Ectodermal cell (in vitro differentiated cells): ENCODE measurements around the gene DISC1.

ENCODE experiments used
- H3K27ac ChIP-seq: 2 replicates; pipeline ENCODE4 v1.7.0; 2013; ENCODE audit warnings: mild to moderate bottlenecking, low read depth, low read length; ENCODE audit not compliant: insufficient read depth, poor library complexity, severe bottlenecking
- H3K27me3 ChIP-seq: 2 replicates; pipeline ENCODE4 v1.7.0; 2013; ENCODE audit warnings: mild to moderate bottlenecking, low read length; ENCODE audit not compliant: insufficient read depth, control insufficient read depth, poor library complexity, severe bottlenecking
- H3K36me3 ChIP-seq: one replicate; pipeline ENCODE4 v1.7.0; 2013; ENCODE audit warnings: low read length; ENCODE audit not compliant: control insufficient read depth, insufficient read depth
- H3K4me1 ChIP-seq: one replicate; pipeline ENCODE4 v1.7.0; 2013; ENCODE audit warnings: low read length; ENCODE audit not compliant: control insufficient read depth, insufficient read depth
- H3K4me3 ChIP-seq: 2 replicates; pipeline ENCODE4 v1.7.0; 2013; ENCODE audit warnings: low read depth, low read length, control low read depth; ENCODE audit not compliant: insufficient read depth
- H3K9me3 ChIP-seq: 2 replicates; pipeline ENCODE4 v1.7.0; 2013; ENCODE audit warnings: mild to moderate bottlenecking, low read length, moderate library complexity; ENCODE audit not compliant: control insufficient read depth
- WGBS, 2 experiments: methylation state at CpG; one replicate each; pipeline ENCODE4 v1.1.7; 2013; ENCODE audit warnings: missing lambda C conversion rate in 2 of 2; 5-methylcytosine and 5-hydroxymethylcytosine counted together

Gene DISC1

GRCh38 chr1:232036181-232036933 lies 409.8 kb downstream of the DISC1 start:
- Histone ChIP-seq H3K4me1 (peaks cover 8% of the 10 kb centered on the region), H3K27me3 (no peaks in the 10 kb centered on the region), H3K27ac (no peak overlapping the region), H3K4me3 (no peak overlapping the region), H3K36me3 (no peaks in the 10 kb centered on the region), H3K9me3 (no peaks in the 10 kb centered on the region)
- WGBS, 2 experiments, result 79 to 83% methylated on average over 14 of the region's 15 CpGs

- Histone ChIP-seq H3K36me3 (no peaks in the 10 kb centered on the region), H3K4me1 (peaks cover 8% of the 10 kb centered on the region), H3K4me3 (no peak overlapping the region), H3K27me3 (no peaks in the 10 kb centered on the region), H3K9me3 (no peaks in the 10 kb centered on the region), H3K27ac (no peak overlapping the region)
- WGBS, 2 experiments, result 92 to 95% methylated on average over 1 of the region's 1 CpG
These were observed 411.3 kb downstream of the DISC1 start for GRCh38 chr1:232037774-232038388.

- H3K27ac ChIP-seq, result no peak overlapping the region
- no peaks in the 10 kb centered on the region for H3K27me3 ChIP-seq
- WGBS, 2 experiments, result 90 to 96% methylated on average over 7 of the region's 8 CpGs
- H3K4me1 ChIP-seq, result peaks cover 5% of the 10 kb centered on the region
- no peaks in the 10 kb centered on the region for H3K9me3 ChIP-seq
- no peak overlapping the region for H3K4me3 ChIP-seq
- no peaks in the 10 kb centered on the region for H3K36me3 ChIP-seq
These were observed 412.4 kb downstream of the DISC1 start for GRCh38 chr1:232038706-232039677.

- Histone ChIP-seq H3K4me3 (no peak overlapping the region), H3K36me3 (no peaks in the 10 kb centered on the region), H3K27me3 (no peaks in the 10 kb centered on the region), H3K4me1 (peaks cover 12% of the 10 kb centered on the region), H3K9me3 (no peaks in the 10 kb centered on the region), H3K27ac (no peak overlapping the region)
- WGBS, 2 experiments, result 83 to 85% methylated on average over 3 of the region's 3 CpGs
These were observed 413.7 kb downstream of the DISC1 start for GRCh38 chr1:232040260-232040659.

- H3K4me3 ChIP-seq, result no peak overlapping the region
- no peaks in the 10 kb centered on the region for H3K36me3 ChIP-seq
- no peaks in the 10 kb centered on the region for H3K27me3 ChIP-seq
- peak overlapping the region; percentile 45 for H3K27ac ChIP-seq
- H3K9me3 ChIP-seq, result no peaks in the 10 kb centered on the region
- 66% methylated on average over 3 of the region's 3 CpGs for WGBS, 2 experiments
- peaks cover 8% of the 10 kb centered on the region for H3K4me1 ChIP-seq
These were observed 418.1 kb downstream of the DISC1 start for GRCh38 chr1:232044728-232045127.

GRCh38 chr1:232045139-232045994 lies 418.8 kb downstream of the DISC1 start:
- 23 to 40% methylated on average over 7 to 8 of the region's 8 CpGs for WGBS, 2 experiments
- no peak overlapping the region for H3K4me3 ChIP-seq
- H3K36me3 ChIP-seq, result no peaks in the 10 kb centered on the region
- H3K27me3 ChIP-seq, result no peaks in the 10 kb centered on the region
- peak overlapping the region; percentile 45 for H3K27ac ChIP-seq
- peaks cover 8% of the 10 kb centered on the region for H3K4me1 ChIP-seq
- no peaks in the 10 kb centered on the region for H3K9me3 ChIP-seq

- Histone ChIP-seq H3K4me1 (peaks cover 8% of the 10 kb centered on the region), H3K27me3 (no peaks in the 10 kb centered on the region), H3K9me3 (no peaks in the 10 kb centered on the region), H3K4me3 (no peak overlapping the region), H3K36me3 (no peaks in the 10 kb centered on the region), H3K27ac (no peak overlapping the region)
- WGBS, 2 experiments, result 85 to 98% methylated on average over 3 of the region's 3 CpGs
These were observed 420.1 kb downstream of the DISC1 start for GRCh38 chr1:232046451-232047306.

- H3K36me3 ChIP-seq, result no peaks in the 10 kb centered on the region
- H3K27ac ChIP-seq, result no peak overlapping the region
- no peak overlapping the region for H3K4me3 ChIP-seq
- no peaks in the 10 kb centered on the region for H3K27me3 ChIP-seq
- no peaks in the 10 kb centered on the region for H3K9me3 ChIP-seq
- H3K4me1 ChIP-seq, result peaks cover 8% of the 10 kb centered on the region
- 93 to 97% methylated on average over 2 of the region's 2 CpGs for WGBS, 2 experiments
These were observed 420.9 kb downstream of the DISC1 start for GRCh38 chr1:232047473-232047872.

- Histone ChIP-seq H3K9me3 (no peaks in the 10 kb centered on the region), H3K36me3 (no peaks in the 10 kb centered on the region), H3K27ac (no peak overlapping the region), H3K4me3 (no peak overlapping the region), H3K4me1 (peaks cover 8% of the 10 kb centered on the region), H3K27me3 (no peaks in the 10 kb centered on the region)
- 95% methylated on average over 7 of the region's 7 CpGs for WGBS, 2 experiments
These were observed 421.9 kb downstream of the DISC1 start for GRCh38 chr1:232048481-232048880.
